Osteocyte (in vitro differentiated cells): ENCODE data around the gene THSD4. TPM values are rescaled to one million over a fixed set of nuclear protein-coding genes. Genes with fewer than 3 reads are reported as not detected.

Experiments used
- DNase-seq: peaks from one replicate; pipeline ENCODE4 v3.0.0; 2021; ENCODE audit warnings: mixed read lengths; ENCODE audit not compliant: unreplicated experiment; ENCODE audit errors: extremely low spot score
- H3K27ac Mint-ChIP-seq: one replicate; pipeline ENCODE4 v1.8.0; 2021; ENCODE audit warnings: mild to moderate bottlenecking, mixed read lengths; ENCODE audit not compliant: unreplicated experiment
- H3K27me3 Mint-ChIP-seq: one replicate; pipeline ENCODE4 v1.8.0; 2021; ENCODE audit warnings: mixed read lengths; ENCODE audit not compliant: unreplicated experiment
- H3K36me3 Mint-ChIP-seq: one replicate; pipeline ENCODE4 v1.8.0; 2021; ENCODE audit warnings: mixed read lengths; ENCODE audit not compliant: unreplicated experiment
- H3K4me1 Mint-ChIP-seq: one replicate; pipeline ENCODE4 v1.8.0; 2021; ENCODE audit warnings: mixed read lengths; ENCODE audit not compliant: unreplicated experiment
- H3K4me3 Mint-ChIP-seq: one replicate; pipeline ENCODE4 v1.8.0; 2021; ENCODE audit warnings: mild to moderate bottlenecking, moderate library complexity, mixed read lengths; ENCODE audit not compliant: unreplicated experiment
- H3K9me3 Mint-ChIP-seq: one replicate; pipeline ENCODE4 v1.8.0; 2021; ENCODE audit warnings: mixed read lengths; ENCODE audit not compliant: unreplicated experiment
- CTCF ChIP-seq: fragments of 200-600 bp; sonication (generic); IDR thresholded peaks from 2 replicates; pipeline ENCODE4 v1.5.0; 2021; ENCODE audit warnings: antibody characterized with exemption, mild to moderate bottlenecking, moderate library complexity
- total RNA-seq: library from RNA; stranded (reverse); gene quantifications from 2 replicates; pipeline ENCODE4 v1.2.1, GENCODE V29; 2021

THSD4 gene
- total RNA-seq, 1 donor from 2014 or later = 5.7 TPM

GRCh38 chr15:71096676-71097075 lies 18.6 kb upstream of the THSD4 start:
- Mint-ChIP-seq H3K36me3 (peaks cover 1% of the 10 kb centered on the region), H3K9me3 (no peaks in the 10 kb centered on the region), H3K4me1 (peaks cover 6% of the 10 kb centered on the region), H3K4me3 (no peak overlapping the region), H3K27ac (no peak overlapping the region), H3K27me3 (peaks cover 8% of the 10 kb centered on the region)
- no peak for DNase-seq
- TF ChIP-seq CTCF = no peak

- Mint-ChIP-seq H3K27me3 (peaks cover 3% of the 10 kb centered on the region), H3K27ac (no peak overlapping the region), H3K36me3 (peaks cover 1% of the 10 kb centered on the region), H3K4me3 (no peak overlapping the region), H3K9me3 (no peaks in the 10 kb centered on the region), H3K4me1 (peaks cover 6% of the 10 kb centered on the region)
- DNase-seq = no peak
- TF ChIP-seq CTCF = no peak
Observed at GRCh38 chr15:71097890-71098289, 17.4 kb upstream of the THSD4 start.

GRCh38 chr15:71098920-71099319 lies 16.4 kb upstream of the THSD4 start:
- no peak for TF ChIP-seq CTCF
- no peak overlapping the region for H3K4me3 Mint-ChIP-seq
- DNase-seq = no peak
- no peaks in the 10 kb centered on the region for H3K9me3 Mint-ChIP-seq
- no peaks in the 10 kb centered on the region for H3K4me1 Mint-ChIP-seq
- no peaks in the 10 kb centered on the region for H3K27me3 Mint-ChIP-seq
- no peaks in the 10 kb centered on the region for H3K36me3 Mint-ChIP-seq
- no peak overlapping the region for H3K27ac Mint-ChIP-seq

- TF ChIP-seq CTCF = peak; percentile 62
- no peaks in the 10 kb centered on the region for H3K36me3 Mint-ChIP-seq
- no peak overlapping the region for H3K4me3 Mint-ChIP-seq
- H3K27ac Mint-ChIP-seq = no peak overlapping the region
- H3K27me3 Mint-ChIP-seq = no peaks in the 10 kb centered on the region
- H3K4me1 Mint-ChIP-seq = peaks cover 3% of the 10 kb centered on the region
- DNase-seq = no peak
- no peaks in the 10 kb centered on the region for H3K9me3 Mint-ChIP-seq
Observed at GRCh38 chr15:71103102-71103676, 12.1 kb upstream of the THSD4 start.

GRCh38 chr15:71104636-71105035 lies 10.6 kb upstream of the THSD4 start:
- no peak overlapping the region for H3K27ac Mint-ChIP-seq

More at GRCh38 chr15:71104636-71105035, 10.6 kb upstream of the THSD4 start:
- Mint-ChIP-seq H3K4me3 (no peak overlapping the region), H3K27me3 (no peaks in the 10 kb centered on the region), H3K4me1 (peaks cover 11% of the 10 kb centered on the region), H3K9me3 (no peaks in the 10 kb centered on the region), H3K36me3 (no peaks in the 10 kb centered on the region)
- TF ChIP-seq CTCF = no peak
- no peak for DNase-seq
